Prostate gland (tissue), 2 donors: ENCODE measurements around the gene PID1.

Experiments used
- CTCF ChIP-seq, 4 experiments: fragments of 200-600 bp in 2 of 4; fragments of 450-650 bp in 2 of 4; sonication (generic) in 2 of 4; IDR thresholded peaks; 1 replicate in 3 of 4; 2 replicates in 1 of 4; pipeline ENCODE4 v1.5.1; 2016 to 2019; ENCODE audit warnings: antibody characterized with exemption in 4 of 4, mild to moderate bottlenecking in 2 of 4, moderate library complexity in 2 of 4
- POLR2A ChIP-seq: fragments of 450-650 bp; IDR thresholded peaks from one replicate; pipeline ENCODE4 v1.6.1; 2016; ENCODE audit warnings: antibody characterized with exemption, mild to moderate bottlenecking
- POLR2AphosphoS5 ChIP-seq: sonication (generic); formaldehyde crosslinking; IDR thresholded peaks from one replicate; pipeline ENCODE4 v1.6.1; 2017; ENCODE audit warnings: antibody characterized with exemption

- TF ChIP-seq CTCF (IDR thresholded peaks at IDR 0.05): no peak
- no peak for TF ChIP-seq POLR2AphosphoS5
- no peak for TF ChIP-seq POLR2A
These were observed 29.7 kb upstream of the PID1 start for GRCh38 chr2:229300790-229301189.
